A673 (cell line): ENCODE measurements around the gene ADAMTS19. TPM values are rescaled to one million over a fixed set of nuclear protein-coding genes. Genes with fewer than 3 reads are reported as not detected.

Experiments
- BruUV-seq: library from RNA; stranded (reverse); fragments of 400-500 nt; replicated peaks from 2 replicates; lab custom pipeline; 2021; lab: Mats Ljungman, UMichigan
- CTCF ChIA-PET: fragments of 300-600 bp; sonication (Branson Sonifier 250); formaldehyde crosslinking; loops from one replicate; lab custom pipeline; 2022; ENCODE audit warnings: antibody characterized with exemption; lab: Charles Lee
- POLR2A ChIA-PET: fragments of 300-600 bp; sonication (Branson Sonifier 250); formaldehyde crosslinking; loops from one replicate; lab custom pipeline; 2022; ENCODE audit warnings: antibody characterized with exemption; ENCODE audit not compliant: low non-redundant PET; lab: Charles Lee
- DNase-seq: peaks from one replicate; pipeline ENCODE4 v3.0.0-alpha.2; 2015; ENCODE audit warnings: low spot score
- H3K27ac ChIP-seq: fragments of 200-600 bp; sonication (generic); 2 replicates; pipeline ENCODE4 v1.5.1; 2016; ENCODE audit warnings: mixed run types, low read depth, mild to moderate bottlenecking, mixed read lengths, antibody characterized with exemption, low read length; ENCODE audit not compliant: poor library complexity, severe bottlenecking
- H3K27me3 ChIP-seq: fragments of 200-600 bp; sonication (generic); replicated peaks from 2 replicates; pipeline ENCODE4 v1.6.1; 2017; ENCODE audit warnings: mixed run types, low read depth, mild to moderate bottlenecking, mixed read lengths, antibody characterized with exemption, low read length; ENCODE audit not compliant: insufficient read depth, poor library complexity
- H3K36me3 ChIP-seq: fragments of 200-600 bp; sonication (generic); 2 replicates; pipeline ENCODE4 v1.6.1; 2016; ENCODE audit warnings: mixed run types, mild to moderate bottlenecking, mixed read lengths, antibody characterized with exemption, low read length; ENCODE audit not compliant: insufficient read depth, poor library complexity, severe bottlenecking
- H3K4me1 ChIP-seq: fragments of 200-600 bp; sonication (generic); 2 replicates; pipeline ENCODE4 v1.6.1; 2017; ENCODE audit warnings: mixed run types, mild to moderate bottlenecking, mixed read lengths, antibody characterized with exemption, low read length; ENCODE audit not compliant: insufficient read depth, poor library complexity, severe bottlenecking
- H3K4me3 ChIP-seq: fragments of 200-600 bp; sonication (generic); 2 replicates; pipeline ENCODE4 v1.5.1; 2016; ENCODE audit warnings: low read depth, mixed run types, mild to moderate bottlenecking, mixed read lengths, low read length; ENCODE audit not compliant: poor library complexity, severe bottlenecking
- H3K9me3 ChIP-seq: fragments of 200-600 bp; sonication (generic); 2 replicates; pipeline ENCODE4 v1.6.1; 2016; ENCODE audit warnings: mixed run types, low read depth, mild to moderate bottlenecking, mixed read lengths, antibody characterized with exemption, low read length; ENCODE audit not compliant: poor library complexity, severe bottlenecking
- CTCF ChIP-seq: fragments of 300-800, 200-600 bp; sonication (generic); conservative IDR thresholded peaks from 2 replicates; pipeline ENCODE4 v1.5.1; 2017; ENCODE audit warnings: low read depth, mild to moderate bottlenecking, antibody characterized with exemption, low read length, moderate library complexity, mixed read lengths
- EZH2 ChIP-seq: fragments of 200-600 bp; sonication (generic); IDR thresholded peaks from 2 replicates; pipeline ENCODE4 v1.6.1; 2017; ENCODE audit warnings: borderline replicate concordance, low read depth, mild to moderate bottlenecking, mixed read lengths, antibody characterized with exemption, low read length; ENCODE audit not compliant: poor library complexity, severe bottlenecking
- intact Hi-C: fragments of 100-400 bp; cut with micrococcal nuclease; formaldehyde crosslinking; loops from one replicate; pipeline ENCODE4 v1.10.0; 2022; ENCODE audit not compliant: unreplicated experiment
- total RNA-seq: library from RNA; stranded (reverse); gene quantifications from 2 replicates; pipeline ENCODE4 v1.2.3, GENCODE V29; 2021

ADAMTS19 gene
- total RNA-seq, 1 experiment from 2014 or later, result not detected

GRCh38 chr5:129541648-129542251 lies 81.7 kb downstream of the ADAMTS19 start:
- CTCF ChIA-PET, result no interaction called here
- H3K36me3 ChIP-seq, result no peaks in the 10 kb centered on the region
- peak; percentile 59 for TF ChIP-seq CTCF
- no peak for TF ChIP-seq EZH2
- BruUV-seq, result no TSS peak
- H3K27ac ChIP-seq, result no peak overlapping the region
- intact Hi-C loops, result loop anchor here (5.0 kb wide), 1 partner anchor 226 kb away; no protein-coding TSS in a partner anchor
- H3K9me3 ChIP-seq, result no peaks in the 10 kb centered on the region
- POLR2A ChIA-PET, result no interaction called here
- DNase-seq, result peak; percentile 57
- H3K27me3 ChIP-seq, result no peaks in the 10 kb centered on the region
- H3K4me3 ChIP-seq, result no peak overlapping the region
- no peaks in the 10 kb centered on the region for H3K4me1 ChIP-seq

GRCh38 chr5:129547137-129547536 lies 87.0 kb downstream of the ADAMTS19 start:
- POLR2A ChIA-PET, result no interaction called here
- no peak for TF ChIP-seq CTCF
- no peak for TF ChIP-seq EZH2
- Histone ChIP-seq H3K27me3 (no peaks in the 10 kb centered on the region), H3K9me3 (no peaks in the 10 kb centered on the region), H3K4me1 (no peaks in the 10 kb centered on the region), H3K27ac (no peak overlapping the region), H3K36me3 (no peaks in the 10 kb centered on the region), H3K4me3 (no peak overlapping the region)
- BruUV-seq, result no TSS peak
- intact Hi-C loops, result no loop called here
- DNase-seq, result no peak
- CTCF ChIA-PET, result no interaction called here

GRCh38 chr5:129554134-129554904 lies 94.2 kb downstream of the ADAMTS19 start:
- no peak for DNase-seq
- Histone ChIP-seq H3K4me3 (no peak overlapping the region), H3K4me1 (no peaks in the 10 kb centered on the region), H3K27ac (no peak overlapping the region), H3K9me3 (no peaks in the 10 kb centered on the region), H3K36me3 (no peaks in the 10 kb centered on the region), H3K27me3 (no peaks in the 10 kb centered on the region)
- intact Hi-C loops, result no loop called here
- CTCF ChIA-PET, result no interaction called here
- POLR2A ChIA-PET, result no interaction called here
- TF ChIP-seq EZH2 (no peak), CTCF (no peak)
- no TSS peak for BruUV-seq
